HCT116 (cell line): ENCODE data around the gene SAMD10. TPM values are rescaled to one million over a fixed set of nuclear protein-coding genes. Genes with fewer than 3 reads are reported as not detected.

ENCODE experiments used
- CEBPB ChIP-seq: IDR thresholded peaks from 2 replicates; pipeline ENCODE4 v1.6.1; 2012; ENCODE audit warnings: low read depth
- EGR1 ChIP-seq: IDR thresholded peaks from 2 replicates; pipeline ENCODE4 v1.6.1; 2012; ENCODE audit warnings: low read depth
- JUND ChIP-seq: IDR thresholded peaks from 2 replicates; pipeline ENCODE4 v1.6.1; 2012
- POLR2AphosphoS5 ChIP-seq: IDR thresholded peaks from 2 replicates; pipeline ENCODE4 v1.6.1; 2011; ENCODE audit warnings: mild to moderate bottlenecking, low read depth, low read length, moderate library complexity
- SIN3A ChIP-seq: IDR thresholded peaks from 2 replicates; pipeline ENCODE4 v1.6.1; 2012; ENCODE audit warnings: low read depth
- SP1 ChIP-seq: IDR thresholded peaks from 2 replicates; pipeline ENCODE4 v1.6.1; 2012; ENCODE audit warnings: low read depth
- total RNA-seq: library from RNA; stranded (reverse); gene quantifications from one replicate; pipeline ENCODE4 v1.2.1, GENCODE V29; 2021; ENCODE audit not compliant: unreplicated experiment
- TF ChIP-seq, protein P1 (sequence below): IDR thresholded peaks from 2 replicates; pipeline ENCODE4 v1.6.1; 2011; ENCODE audit warnings: mild to moderate bottlenecking, low read length, moderate library complexity; ENCODE audit not compliant: insufficient replicate concordance; ENCODE audit errors: extremely low read depth
- TF ChIP-seq, protein P2 (sequence below): IDR thresholded peaks from 2 replicates; pipeline ENCODE4 v1.6.1; 2012; ENCODE audit warnings: low read depth

SAMD10 gene
- total RNA-seq, 1 experiment from 2014 or later = 4.2 TPM

DNA sequence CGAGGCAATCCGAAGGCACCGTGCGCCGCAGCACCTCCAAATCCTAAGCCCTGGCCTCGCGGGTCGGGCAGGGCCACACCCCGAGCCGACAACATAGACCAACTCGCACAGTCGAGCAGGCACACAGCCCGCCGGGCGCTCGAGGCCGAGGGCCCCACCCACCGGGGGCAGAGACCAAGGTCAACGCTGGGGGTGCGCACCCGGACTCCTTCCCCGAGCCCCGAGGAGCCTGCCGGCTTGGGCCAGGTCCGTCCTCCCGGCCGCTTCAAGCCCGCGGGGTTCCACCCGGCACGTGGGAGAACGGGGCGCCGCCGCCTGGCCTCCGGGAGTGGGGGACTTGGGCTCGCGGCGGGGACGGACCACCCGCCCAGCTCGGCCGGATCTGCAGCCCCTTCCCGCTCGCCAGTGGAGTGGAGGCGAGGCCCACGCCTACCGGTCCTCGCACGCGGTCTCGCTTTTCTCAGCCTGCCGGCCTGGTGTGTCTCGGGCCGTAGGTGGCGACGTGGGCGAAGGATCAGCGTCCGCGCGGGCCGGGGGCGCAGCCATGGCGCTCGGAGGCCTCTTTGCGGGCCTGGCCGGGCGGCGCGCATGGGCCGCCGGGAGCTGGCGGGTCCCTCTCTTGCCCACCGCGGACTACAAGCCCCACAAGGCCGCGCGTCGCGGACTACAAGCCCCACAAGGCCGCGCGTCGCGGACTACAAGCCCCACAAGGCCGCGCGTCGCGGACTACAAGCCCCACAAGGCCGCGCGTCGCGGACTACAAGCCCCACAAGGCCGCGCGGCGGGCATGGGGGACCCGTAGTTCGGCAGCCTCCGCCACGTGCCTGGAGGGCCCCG, 23.4 kb downstream of the SAMD10 start, which contains the start of gene UCKL1 (continued):
- no peak for TF ChIP-seq EGR1
- TF ChIP-seq, protein P1, sequence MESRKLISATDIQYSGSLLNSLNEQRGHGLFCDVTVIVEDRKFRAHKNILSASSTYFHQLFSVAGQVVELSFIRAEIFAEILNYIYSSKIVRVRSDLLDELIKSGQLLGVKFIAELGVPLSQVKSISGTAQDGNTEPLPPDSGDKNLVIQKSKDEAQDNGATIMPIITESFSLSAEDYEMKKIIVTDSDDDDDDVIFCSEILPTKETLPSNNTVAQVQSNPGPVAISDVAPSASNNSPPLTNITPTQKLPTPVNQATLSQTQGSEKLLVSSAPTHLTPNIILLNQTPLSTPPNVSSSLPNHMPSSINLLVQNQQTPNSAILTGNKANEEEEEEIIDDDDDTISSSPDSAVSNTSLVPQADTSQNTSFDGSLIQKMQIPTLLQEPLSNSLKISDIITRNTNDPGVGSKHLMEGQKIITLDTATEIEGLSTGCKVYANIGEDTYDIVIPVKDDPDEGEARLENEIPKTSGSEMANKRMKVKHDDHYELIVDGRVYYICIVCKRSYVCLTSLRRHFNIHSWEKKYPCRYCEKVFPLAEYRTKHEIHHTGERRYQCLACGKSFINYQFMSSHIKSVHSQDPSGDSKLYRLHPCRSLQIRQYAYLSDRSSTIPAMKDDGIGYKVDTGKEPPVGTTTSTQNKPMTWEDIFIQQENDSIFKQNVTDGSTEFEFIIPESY = peak; percentile 78
- TF ChIP-seq JUND = no peak
- TF ChIP-seq SP1 = no peak
- TF ChIP-seq, protein P2, sequence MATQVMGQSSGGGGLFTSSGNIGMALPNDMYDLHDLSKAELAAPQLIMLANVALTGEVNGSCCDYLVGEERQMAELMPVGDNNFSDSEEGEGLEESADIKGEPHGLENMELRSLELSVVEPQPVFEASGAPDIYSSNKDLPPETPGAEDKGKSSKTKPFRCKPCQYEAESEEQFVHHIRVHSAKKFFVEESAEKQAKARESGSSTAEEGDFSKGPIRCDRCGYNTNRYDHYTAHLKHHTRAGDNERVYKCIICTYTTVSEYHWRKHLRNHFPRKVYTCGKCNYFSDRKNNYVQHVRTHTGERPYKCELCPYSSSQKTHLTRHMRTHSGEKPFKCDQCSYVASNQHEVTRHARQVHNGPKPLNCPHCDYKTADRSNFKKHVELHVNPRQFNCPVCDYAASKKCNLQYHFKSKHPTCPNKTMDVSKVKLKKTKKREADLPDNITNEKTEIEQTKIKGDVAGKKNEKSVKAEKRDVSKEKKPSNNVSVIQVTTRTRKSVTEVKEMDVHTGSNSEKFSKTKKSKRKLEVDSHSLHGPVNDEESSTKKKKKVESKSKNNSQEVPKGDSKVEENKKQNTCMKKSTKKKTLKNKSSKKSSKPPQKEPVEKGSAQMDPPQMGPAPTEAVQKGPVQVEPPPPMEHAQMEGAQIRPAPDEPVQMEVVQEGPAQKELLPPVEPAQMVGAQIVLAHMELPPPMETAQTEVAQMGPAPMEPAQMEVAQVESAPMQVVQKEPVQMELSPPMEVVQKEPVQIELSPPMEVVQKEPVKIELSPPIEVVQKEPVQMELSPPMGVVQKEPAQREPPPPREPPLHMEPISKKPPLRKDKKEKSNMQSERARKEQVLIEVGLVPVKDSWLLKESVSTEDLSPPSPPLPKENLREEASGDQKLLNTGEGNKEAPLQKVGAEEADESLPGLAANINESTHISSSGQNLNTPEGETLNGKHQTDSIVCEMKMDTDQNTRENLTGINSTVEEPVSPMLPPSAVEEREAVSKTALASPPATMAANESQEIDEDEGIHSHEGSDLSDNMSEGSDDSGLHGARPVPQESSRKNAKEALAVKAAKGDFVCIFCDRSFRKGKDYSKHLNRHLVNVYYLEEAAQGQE = no peak
- TF ChIP-seq SIN3A = no peak
- peak; percentile 87 for TF ChIP-seq POLR2AphosphoS5
- TF ChIP-seq CEBPB = no peak
